Testis (tissue), 3 donors: ENCODE measurements around the gene GRXCR2. TPM values are rescaled to one million over a fixed set of nuclear protein-coding genes. Genes with fewer than 3 reads are reported as not detected.
A peak's percentile ranks its signal among the peaks of the same experiment; 100 is the strongest.
"Not testable (repeated sequence)": the region's sequence is repeated elsewhere in the genome, so short reads cannot be mapped to it uniquely, and the experiment has no call there.

Experiments
- DNase-seq: peaks from one replicate; pipeline ENCODE4 v3.0.0-alpha.2; 2019
- H3K27ac ChIP-seq, 2 donors: fragments of 200-600 bp; sonication (generic); one replicate each; pipeline ENCODE4 v1.5.1; 2019
- H3K27me3 ChIP-seq: fragments of 200-600 bp; sonication (generic); one replicate; pipeline ENCODE4 v1.5.1; 2019
- H3K36me3 ChIP-seq: fragments of 200-600 bp; sonication (generic); one replicate; pipeline ENCODE4 v1.5.1; 2017; ENCODE audit warnings: low read depth; ENCODE audit errors: missing control alignments
- H3K4me1 ChIP-seq: fragments of 200-600 bp; sonication (generic); one replicate; pipeline ENCODE4 v1.5.1; 2019
- H3K4me3 ChIP-seq, 2 donors: fragments of 200-600 bp; sonication (generic); one replicate each; pipeline ENCODE4 v1.5.1; 2017 to 2019
- H3K9me3 ChIP-seq: fragments of 200-600 bp; sonication (generic); one replicate; pipeline ENCODE4 v1.5.1; 2017
- CTCF ChIP-seq, 3 experiments: fragments of 450-650 bp in 2 of 3; fragments of 200-600 bp in 1 of 3; sonication (generic) in 1 of 3; IDR thresholded peaks; one replicate each; pipeline ENCODE4 v1.5.1; 2016 to 2019; ENCODE audit warnings: antibody characterized with exemption in 3 of 3, mild to moderate bottlenecking in 2 of 3, moderate library complexity in 1 of 3
- POLR2A ChIP-seq: fragments of 450-650 bp; IDR thresholded peaks from one replicate; pipeline ENCODE4 v1.6.1; 2017; ENCODE audit warnings: antibody characterized with exemption, mild to moderate bottlenecking, moderate library complexity
- WGBS, 2 donors: methylation state at CpG; one replicate each; pipeline ENCODE4 v1.1.5; 2018; 5-methylcytosine and 5-hydroxymethylcytosine counted together
- intact Hi-C: fragments of 100-400 bp; cut with DNase I; formaldehyde crosslinking; loops from one replicate; pipeline ENCODE4 v1.15.1; 2023; ENCODE audit warnings: low total_unique reads
- polyA plus RNA-seq: library from polyadenylated mRNA; stranded (reverse); fragments of 350-450 nt; fragmentation: Illumina TruSeq; extraction: RNeasy Lipid Tissue Mini Kit (QIAGEN cat#74804); gene quantifications from one replicate; pipeline ENCODE4 v1.2.3, GENCODE V29; 2014; ENCODE audit warnings: low read depth, low replicate concordance; ENCODE audit not compliant: insufficient read depth
- total RNA-seq, 2 donors: library from RNA; depleted of rRNA; stranded (reverse); fragments of >200 nt; gene quantifications; one replicate each; pipeline ENCODE4 v1.2.3, GENCODE V29; 2016

GRXCR2 gene
- total and polyA plus RNA-seq, 3 donors from 2014 or later: 0.31 to 0.99 TPM; not detected in 1

DNA sequence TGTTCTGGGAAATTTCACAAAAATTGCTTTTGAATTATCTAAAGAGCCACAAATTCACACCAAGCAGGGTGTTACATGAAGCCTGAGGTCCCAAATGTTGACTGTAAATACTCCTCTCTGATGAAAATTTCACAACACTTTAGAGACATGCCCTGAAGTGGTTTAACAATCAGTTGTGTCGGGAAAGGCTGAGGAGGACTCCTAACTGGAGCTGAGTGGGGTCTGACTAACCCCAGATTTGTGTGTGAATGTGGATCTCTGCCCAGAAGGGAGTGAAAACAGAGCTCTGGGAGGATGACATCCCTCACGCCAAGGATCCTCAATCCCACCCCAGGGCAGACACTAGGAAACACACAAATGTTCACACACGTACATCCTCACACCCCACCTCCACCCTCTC, 31.1 kb upstream of the GRXCR2 start:
- TF ChIP-seq POLR2A: no peak
- no peak for TF ChIP-seq CTCF (IDR thresholded peaks at IDR 0.05)
- Histone ChIP-seq H3K4me3 (no peak overlapping the region), H3K4me1 (no peaks in the 10 kb centered on the region), H3K27ac (no peak overlapping the region), H3K27me3 (no peaks in the 10 kb centered on the region), H3K9me3 (no peaks in the 10 kb centered on the region), H3K36me3 (no peaks in the 10 kb centered on the region)
- no peak for DNase-seq
- 38 to 49% methylated on average over 3 of the region's 3 CpGs for WGBS, 2 donors
- intact Hi-C loops: no loop called here

DNA sequence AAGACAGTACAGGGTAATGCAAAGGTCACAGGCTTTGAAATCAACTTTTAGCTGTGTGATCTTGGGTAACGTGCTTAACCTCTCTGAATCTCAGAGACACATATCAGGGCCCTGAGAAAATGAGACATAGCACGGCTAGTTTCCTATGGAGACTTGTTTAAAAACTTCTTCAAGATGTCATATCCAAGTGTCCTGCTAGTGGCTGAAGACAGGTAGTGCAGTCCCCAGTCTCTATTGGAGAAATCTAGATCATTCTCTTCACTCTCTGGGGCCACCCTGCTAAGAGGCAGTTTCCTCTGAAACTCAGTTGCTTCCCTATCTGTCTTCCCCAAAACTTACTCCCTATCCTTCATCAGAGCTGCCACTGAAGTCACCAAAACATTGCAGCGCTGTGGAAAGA, 30.3 kb upstream of the GRXCR2 start:
- WGBS, 2 donors: 84 to 86% methylated on average over 3 of the region's 3 CpGs
- intact Hi-C loops: no loop called here
- TF ChIP-seq CTCF (IDR thresholded peaks at IDR 0.05) (peak in 2 of 3 experiments; percentile 8 to 50), POLR2A (no peak)
- Histone ChIP-seq H3K9me3 (no peaks in the 10 kb centered on the region), H3K4me1 (no peaks in the 10 kb centered on the region), H3K27me3 (no peaks in the 10 kb centered on the region), H3K27ac (no peak overlapping the region), H3K36me3 (no peaks in the 10 kb centered on the region), H3K4me3 (no peak overlapping the region)
- no peak for DNase-seq

DNA sequence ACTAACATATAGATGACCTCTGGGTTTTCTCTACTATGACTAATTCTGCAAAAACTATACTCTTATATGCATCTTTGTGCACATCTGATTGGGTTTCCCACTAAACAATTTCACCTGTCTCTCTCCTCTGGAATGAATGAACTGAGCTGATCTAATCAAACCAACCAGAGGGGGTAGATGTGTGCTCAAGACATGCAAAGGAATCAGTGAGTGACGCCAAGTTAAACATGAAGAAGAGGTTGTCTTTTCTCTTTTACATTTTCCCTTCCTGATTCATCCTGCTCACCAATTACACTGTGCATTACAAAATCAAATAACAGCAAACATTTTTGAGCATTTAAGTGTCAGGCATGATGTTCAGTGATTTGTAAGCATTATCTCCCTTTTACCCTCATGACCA, 29.6 kb upstream of the GRXCR2 start:
- Histone ChIP-seq H3K27me3 (no peaks in the 10 kb centered on the region), H3K9me3 (no peaks in the 10 kb centered on the region), H3K4me3 (no peak overlapping the region), H3K27ac (no peak overlapping the region), H3K36me3 (no peaks in the 10 kb centered on the region), H3K4me1 (no peaks in the 10 kb centered on the region)
- DNase-seq: no peak
- TF ChIP-seq POLR2A (no peak), CTCF (IDR thresholded peaks at IDR 0.05) (no peak)
- 86 to 87% methylated on average over 1 of the region's 1 CpG for WGBS, 2 donors
- intact Hi-C loops: no loop called here

GRCh38 chr5:145898171-145898570, 25.4 kb upstream of the GRXCR2 start:
- intact Hi-C loops: no loop called here
- Histone ChIP-seq H3K9me3 (no peaks in the 10 kb centered on the region), H3K27ac (no peak overlapping the region), H3K4me1 (no peaks in the 10 kb centered on the region), H3K36me3 (no peaks in the 10 kb centered on the region), H3K4me3 (no peak overlapping the region), H3K27me3 (no peaks in the 10 kb centered on the region)
- TF ChIP-seq POLR2A (no peak), CTCF (IDR thresholded peaks at IDR 0.05) (no peak)
- no peak for DNase-seq

- H3K4me1 ChIP-seq, DNase-seq, H3K36me3 ChIP-seq, H3K4me3 ChIP-seq, H3K27me3 ChIP-seq, H3K27ac ChIP-seq, intact Hi-C loops, H3K9me3 ChIP-seq: not testable (repeated sequence)
- WGBS, 2 donors: 73 to 92% methylated on average over 7 to 10 of the region's 10 CpGs
These were observed 18.6 kb upstream of the GRXCR2 start for GRCh38 chr5:145891378-145891777.
